Activated CD8-positive, alpha-beta memory T cell treated with anti-CD3 and anti-CD28 coated beads, Interleukin-2, amount 10 ng/mL, durations not matched to agents 7 days and 5 days (primary cell): ENCODE data around the gene PLXDC2. TPM values are rescaled to one million over a fixed set of nuclear protein-coding genes. Genes with fewer than 3 reads are reported as not detected.
"Not testable (repeated sequence)": the region's sequence is repeated elsewhere in the genome, so short reads cannot be mapped to it uniquely, and the experiment has no call there.

ENCODE experiments used
- ATAC-seq: fragments of 150-1000 bp; cut with Tn5 transposase; one replicate; pipeline ENCODE4 v1.10.0; 2021; ENCODE audit warnings: moderate library complexity
- CTCF ChIA-PET: fragments of 350-600 bp; sonication (Branson Sonifier 250); formaldehyde crosslinking; loops from one replicate; lab custom pipeline; 2021; ENCODE audit warnings: antibody characterized with exemption; lab: Charles Lee
- DNase-seq: peaks from one replicate; pipeline ENCODE4 v3.0.0-alpha.2; 2020
- H3K27ac Mint-ChIP-seq: one replicate; pipeline ENCODE4 v1.8.0; 2021; ENCODE audit warnings: mild to moderate bottlenecking, mixed read lengths
- H3K27me3 Mint-ChIP-seq: one replicate; pipeline ENCODE4 v1.8.0; 2021; ENCODE audit warnings: mixed read lengths
- H3K36me3 Mint-ChIP-seq: one replicate; pipeline ENCODE4 v1.8.0; 2021; ENCODE audit warnings: mild to moderate bottlenecking, mixed read lengths
- H3K4me1 Mint-ChIP-seq: one replicate; pipeline ENCODE4 v1.8.0; 2021; ENCODE audit warnings: mixed read lengths
- H3K4me3 Mint-ChIP-seq: one replicate; pipeline ENCODE4 v1.8.0; 2021; ENCODE audit warnings: mild to moderate bottlenecking, moderate library complexity, mixed read lengths
- H3K9me3 Mint-ChIP-seq: one replicate; pipeline ENCODE4 v1.8.0; 2022; ENCODE audit warnings: low read depth, mixed read lengths
- total RNA-seq, 2 experiments: library from RNA; stranded (reverse); gene quantifications; one replicate each; pipeline ENCODE4 v1.2.3, GENCODE V29; 2021

PLXDC2 gene
- total RNA-seq, 2 experiments from 2014 or later, result 0.05 TPM; not detected in 1

- CTCF ChIA-PET, result no interaction called here
- ATAC-seq (no peak), DNase-seq (no peak)
- Mint-ChIP-seq H3K9me3 (peaks cover 9% of the 10 kb centered on the region), H3K4me1 (no peaks in the 10 kb centered on the region), H3K36me3 (no peaks in the 10 kb centered on the region), H3K4me3 (no peak overlapping the region), H3K27me3 (no peaks in the 10 kb centered on the region), H3K27ac (no peak overlapping the region)
These were observed 341.1 kb downstream of the PLXDC2 start for GRCh38 chr10:20157314-20157713.

- Mint-ChIP-seq H3K4me1 (no peaks in the 10 kb centered on the region), H3K9me3 (peaks cover 9% of the 10 kb centered on the region), H3K27ac (no peak overlapping the region), H3K4me3 (no peak overlapping the region), H3K27me3 (no peaks in the 10 kb centered on the region), H3K36me3 (no peaks in the 10 kb centered on the region)
- ATAC-seq (no peak), DNase-seq (no peak)
- CTCF ChIA-PET, result no interaction called here
These were observed 341.9 kb downstream of the PLXDC2 start for GRCh38 chr10:20158086-20158485.

- Mint-ChIP-seq H3K27me3 (no peaks in the 10 kb centered on the region), H3K27ac (no peak overlapping the region), H3K9me3 (peaks cover 9% of the 10 kb centered on the region), H3K4me3 (no peak overlapping the region), H3K36me3 (no peaks in the 10 kb centered on the region), H3K4me1 (no peaks in the 10 kb centered on the region)
- DNase-seq, result no peak
- CTCF ChIA-PET, result no interaction called here
- ATAC-seq, result no peak
These were observed 345.9 kb downstream of the PLXDC2 start for GRCh38 chr10:20162123-20162522.

GRCh38 chr10:20166096-20166675 lies 350.0 kb downstream of the PLXDC2 start:
- DNase-seq (no peak), ATAC-seq (no peak)
- CTCF ChIA-PET, result no interaction called here
- no peak overlapping the region for H3K27ac Mint-ChIP-seq
- H3K4me1 Mint-ChIP-seq, result no peaks in the 10 kb centered on the region
- no peak overlapping the region for H3K4me3 Mint-ChIP-seq
- H3K36me3 Mint-ChIP-seq, result no peaks in the 10 kb centered on the region
- no peaks in the 10 kb centered on the region for H3K27me3 Mint-ChIP-seq
- H3K9me3 Mint-ChIP-seq, result peaks cover 7% of the 10 kb centered on the region

- CTCF ChIA-PET, result no interaction called here
- H3K36me3 Mint-ChIP-seq, result no peaks in the 10 kb centered on the region
- no peak overlapping the region for H3K4me3 Mint-ChIP-seq
- H3K9me3 Mint-ChIP-seq, result peaks cover 3% of the 10 kb centered on the region
- H3K27ac Mint-ChIP-seq, result no peak overlapping the region
- no peaks in the 10 kb centered on the region for H3K27me3 Mint-ChIP-seq
- H3K4me1 Mint-ChIP-seq, result no peaks in the 10 kb centered on the region
- no peak for DNase-seq
- no peak for ATAC-seq
These were observed 354.4 kb downstream of the PLXDC2 start for GRCh38 chr10:20170661-20171060.

GRCh38 chr10:20173046-20173445 lies 356.8 kb downstream of the PLXDC2 start:
- no peak overlapping the region for H3K4me3 Mint-ChIP-seq
- no peaks in the 10 kb centered on the region for H3K4me1 Mint-ChIP-seq
- no peaks in the 10 kb centered on the region for H3K36me3 Mint-ChIP-seq
- no peaks in the 10 kb centered on the region for H3K27me3 Mint-ChIP-seq
- ATAC-seq (no peak), DNase-seq (no peak)
- H3K9me3 Mint-ChIP-seq, result peaks cover 3% of the 10 kb centered on the region
- CTCF ChIA-PET, result no interaction called here
- H3K27ac Mint-ChIP-seq, result no peak overlapping the region

GRCh38 chr10:20175719-20176118 lies 359.5 kb downstream of the PLXDC2 start:
- H3K4me1 Mint-ChIP-seq, result no peaks in the 10 kb centered on the region
- no peak overlapping the region for H3K27ac Mint-ChIP-seq

GRCh38 chr10:20180766-20181165 lies 364.5 kb downstream of the PLXDC2 start:
- Mint-ChIP-seq H3K9me3 (peaks cover 5% of the 10 kb centered on the region), H3K4me3 (no peak overlapping the region)
- no peak for ATAC-seq

More at GRCh38 chr10:20175719-20176118, 359.5 kb downstream of the PLXDC2 start:
- H3K27me3 Mint-ChIP-seq, result no peaks in the 10 kb centered on the region
- DNase-seq, result no peak
- no peak for ATAC-seq
- CTCF ChIA-PET, result no interaction called here
- no peaks in the 10 kb centered on the region for H3K36me3 Mint-ChIP-seq
- H3K4me3 Mint-ChIP-seq, result no peak overlapping the region
- H3K9me3 Mint-ChIP-seq, result peaks cover 2% of the 10 kb centered on the region

GRCh38 chr10:20181434-20181833 lies 365.2 kb downstream of the PLXDC2 start:
- DNase-seq (no peak), ATAC-seq (no peak)
- Mint-ChIP-seq H3K9me3 (peaks cover 5% of the 10 kb centered on the region), H3K4me1 (no peaks in the 10 kb centered on the region), H3K27ac (no peak overlapping the region), H3K4me3 (no peak overlapping the region), H3K27me3 (no peaks in the 10 kb centered on the region), H3K36me3 (no peaks in the 10 kb centered on the region)
- CTCF ChIA-PET, result no interaction called here

More at GRCh38 chr10:20180766-20181165, 364.5 kb downstream of the PLXDC2 start:
- Mint-ChIP-seq H3K27me3 (no peaks in the 10 kb centered on the region), H3K4me1 (no peaks in the 10 kb centered on the region), H3K36me3 (no peaks in the 10 kb centered on the region), H3K27ac (no peak overlapping the region)
- CTCF ChIA-PET, result no interaction called here
- no peak for DNase-seq

GRCh38 chr10:20185116-20185515 lies 368.9 kb downstream of the PLXDC2 start:
- Mint-ChIP-seq H3K27ac (no peak overlapping the region), H3K36me3 (no peaks in the 10 kb centered on the region), H3K27me3 (no peaks in the 10 kb centered on the region), H3K4me3 (no peak overlapping the region), H3K4me1 (no peaks in the 10 kb centered on the region), H3K9me3 (peaks cover 5% of the 10 kb centered on the region)
- no peak for DNase-seq
- ATAC-seq, result no peak
- CTCF ChIA-PET, result no interaction called here

GRCh38 chr10:20191392-20191791 lies 375.2 kb downstream of the PLXDC2 start:
- H3K4me1 Mint-ChIP-seq, H3K27ac Mint-ChIP-seq, H3K4me3 Mint-ChIP-seq, DNase-seq, H3K36me3 Mint-ChIP-seq, ATAC-seq, H3K9me3 Mint-ChIP-seq, CTCF ChIA-PET, H3K27me3 Mint-ChIP-seq: not testable (repeated sequence)

- DNase-seq, result no peak
- Mint-ChIP-seq H3K4me3 (no peak overlapping the region), H3K27ac (no peak overlapping the region), H3K27me3 (no peaks in the 10 kb centered on the region), H3K4me1 (no peaks in the 10 kb centered on the region), H3K36me3 (no peaks in the 10 kb centered on the region), H3K9me3 (no peaks in the 10 kb centered on the region)
- CTCF ChIA-PET, result no interaction called here
- no peak for ATAC-seq
These were observed 378.8 kb downstream of the PLXDC2 start for GRCh38 chr10:20195076-20195475.

- H3K9me3 Mint-ChIP-seq, result no peaks in the 10 kb centered on the region
These were observed 384.5 kb downstream of the PLXDC2 start for GRCh38 chr10:20200758-20201157.

GRCh38 chr10:20202337-20202736 lies 386.1 kb downstream of the PLXDC2 start:
- H3K4me3 Mint-ChIP-seq, result no peak overlapping the region
- no peaks in the 10 kb centered on the region for H3K27me3 Mint-ChIP-seq
- ATAC-seq (no peak), DNase-seq (no peak)
- CTCF ChIA-PET, result no interaction called here
- no peaks in the 10 kb centered on the region for H3K4me1 Mint-ChIP-seq
- H3K36me3 Mint-ChIP-seq, result no peaks in the 10 kb centered on the region
- H3K9me3 Mint-ChIP-seq, result peaks cover 2% of the 10 kb centered on the region
- H3K27ac Mint-ChIP-seq, result no peak overlapping the region

More at GRCh38 chr10:20200758-20201157, 384.5 kb downstream of the PLXDC2 start:
- CTCF ChIA-PET, result no interaction called here
- no peak for ATAC-seq
- Mint-ChIP-seq H3K27me3 (no peaks in the 10 kb centered on the region), H3K4me3 (no peak overlapping the region), H3K36me3 (no peaks in the 10 kb centered on the region), H3K4me1 (no peaks in the 10 kb centered on the region), H3K27ac (no peak overlapping the region)
- DNase-seq, result no peak

GRCh38 chr10:20207653-20208052 lies 391.4 kb downstream of the PLXDC2 start:
- ATAC-seq, result no peak
- no peaks in the 10 kb centered on the region for H3K27me3 Mint-ChIP-seq

More at GRCh38 chr10:20207653-20208052, 391.4 kb downstream of the PLXDC2 start:
- Mint-ChIP-seq H3K36me3 (no peaks in the 10 kb centered on the region), H3K4me3 (no peak overlapping the region), H3K4me1 (no peaks in the 10 kb centered on the region), H3K9me3 (peaks cover 9% of the 10 kb centered on the region), H3K27ac (no peak overlapping the region)
- CTCF ChIA-PET, result no interaction called here
- DNase-seq, result no peak
